Stimulated activated naive CD8-positive, alpha-beta T cell treated with anti-CD3 and anti-CD28 coated beads, Interleukin-15, Interleukin-2, amounts not matched to agents 100 U/mL and 50 U/mL, for 24 hours (primary cell): ENCODE data around the gene EID3.
"Not testable (repeated sequence)": the region's sequence is repeated elsewhere in the genome, so short reads cannot be mapped to it uniquely, and the experiment has no call there.

Experiments used
- ATAC-seq: fragments of 150-1000 bp; cut with Tn5 transposase; one replicate; pipeline ENCODE4 v1.10.0; 2021
- DNase-seq: peaks from one replicate; pipeline ENCODE4 v3.0.0; 2021

Gene EID3

GRCh38 chr12:104290320-104290719 is 13.2 kb upstream of the EID3 start:
- DNase-seq (no peak), ATAC-seq (no peak)

GRCh38 chr12:104290855-104291254 is 12.7 kb upstream of the EID3 start:
- no peak for ATAC-seq
- no peak for DNase-seq

- ATAC-seq (no peak), DNase-seq (no peak)
These were observed 11.5 kb upstream of the EID3 start for GRCh38 chr12:104291867-104292524.

- DNase-seq: no peak
- ATAC-seq: no peak
These were observed 10.4 kb upstream of the EID3 start for GRCh38 chr12:104292872-104293794.

- ATAC-seq: not testable (repeated sequence)
- peak; percentile 30 for DNase-seq
These were observed 9.2 kb upstream of the EID3 start for GRCh38 chr12:104294158-104294859.

GRCh38 chr12:104294927-104295668 is 8.4 kb upstream of the EID3 start:
- ATAC-seq (no peak), DNase-seq (no peak)

- no peak for ATAC-seq
- DNase-seq: no peak
These were observed 7.6 kb upstream of the EID3 start for GRCh38 chr12:104295954-104296353.

DNA sequence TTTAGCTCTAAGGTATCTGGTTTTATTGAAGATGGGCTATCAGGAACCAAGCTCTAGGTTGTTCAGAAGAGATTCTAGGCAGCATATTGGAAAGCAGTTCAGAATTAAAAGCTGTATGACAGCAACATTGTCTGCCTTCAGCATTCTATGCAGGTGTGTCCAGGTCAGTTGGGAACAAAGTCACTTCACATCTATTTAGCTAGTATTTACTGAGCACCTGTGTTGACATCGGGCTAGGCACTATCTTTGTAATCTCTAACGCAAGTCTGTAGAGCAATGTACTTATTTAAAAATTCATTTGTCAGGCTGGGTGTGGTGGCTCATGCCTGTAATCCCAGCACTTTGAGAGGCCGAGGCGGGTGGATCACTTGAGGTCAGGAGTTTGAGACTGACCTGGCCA is 6.8 kb upstream of the EID3 start:
- ATAC-seq (no peak), DNase-seq (no peak)

DNA sequence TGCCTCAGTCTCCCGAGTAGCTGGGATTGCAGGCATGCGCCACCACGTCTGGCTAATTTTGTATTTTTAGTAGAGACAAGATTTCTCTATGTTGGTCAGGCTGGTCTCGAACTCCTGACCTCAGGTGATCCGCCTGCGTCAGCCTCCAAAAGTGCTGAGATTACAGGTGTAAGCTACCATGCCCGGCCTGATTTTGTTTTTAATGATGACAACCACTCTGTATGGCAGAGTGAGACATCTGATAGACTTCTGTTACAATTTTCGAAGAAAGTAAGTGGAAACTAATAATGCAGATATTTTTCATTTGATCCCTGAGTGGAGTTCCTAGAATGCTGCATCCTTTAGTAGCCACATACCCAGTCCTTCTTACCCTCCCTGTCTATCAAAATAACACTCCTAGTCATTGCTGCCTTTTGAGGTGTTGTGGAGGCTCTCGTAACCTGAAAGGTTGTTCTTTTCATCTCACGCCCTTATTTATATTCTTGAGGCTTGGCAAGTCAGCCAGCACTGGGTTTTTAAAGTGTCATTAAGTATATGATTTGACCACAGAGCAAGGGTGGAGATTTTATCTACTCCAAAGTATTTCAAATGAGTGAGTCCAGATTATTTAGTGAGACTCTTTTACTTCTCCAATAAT is 5.9 kb upstream of the EID3 start:
- no peak for ATAC-seq
- DNase-seq: no peak

- DNase-seq (no peak), ATAC-seq (no peak)
These were observed 3.6 kb upstream of the EID3 start for GRCh38 chr12:104299842-104300481.

DNA sequence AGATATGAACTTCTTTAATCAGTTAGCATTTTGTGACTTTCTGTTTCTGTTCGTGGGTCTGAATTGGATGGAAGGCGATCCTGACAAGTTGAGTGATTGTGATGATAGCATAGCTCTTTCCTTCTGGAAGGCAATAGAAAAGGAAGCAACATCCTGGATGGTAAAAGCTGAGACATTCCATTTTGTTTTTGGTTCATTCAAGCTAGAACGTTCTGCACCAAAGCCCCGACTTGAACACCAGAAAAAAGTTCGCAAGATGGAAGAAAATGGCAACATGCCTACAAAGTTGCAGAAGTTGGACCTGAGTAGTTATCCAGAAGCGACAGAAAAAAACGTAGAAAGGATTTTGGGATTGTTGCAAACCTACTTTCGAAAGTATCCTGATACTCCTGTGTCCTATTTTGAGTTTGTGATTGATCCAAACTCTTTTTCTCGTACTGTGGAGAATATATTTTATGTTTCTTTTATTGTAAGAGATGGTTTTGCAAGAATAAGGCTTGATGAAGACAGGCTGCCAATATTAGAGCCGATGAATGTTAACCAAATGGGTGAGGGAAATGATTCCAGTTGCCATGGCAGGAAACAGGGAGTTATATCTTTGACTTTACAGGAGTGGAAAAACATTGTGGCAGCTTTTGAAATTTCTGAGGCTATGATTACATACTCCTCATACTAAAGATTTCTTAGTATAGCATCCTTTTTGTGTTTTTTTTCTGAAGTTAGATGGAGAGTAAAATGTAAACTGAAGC is 896 bp downstream of the EID3 start:
- DNase-seq: no peak
- ATAC-seq: no peak

DNA sequence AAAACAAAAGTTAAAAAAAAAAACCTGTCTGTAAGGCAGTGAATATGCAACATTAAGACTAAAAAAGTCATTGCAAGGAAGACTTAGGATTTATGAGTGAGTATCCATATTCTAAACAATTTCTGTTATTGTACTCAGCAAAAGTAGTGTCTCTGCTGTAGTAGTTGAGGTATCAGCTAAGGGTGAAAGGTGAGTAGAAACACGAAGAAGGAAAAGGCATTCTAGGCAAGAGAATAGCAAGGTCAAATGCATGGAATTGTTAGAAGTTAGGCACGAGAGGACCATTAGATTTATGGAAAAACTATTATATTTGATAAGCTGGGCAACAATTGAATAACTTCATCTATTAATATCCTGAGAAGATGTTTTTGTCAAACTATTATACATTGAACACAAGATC is 1.8 kb downstream of the EID3 start:
- ATAC-seq: no peak
- no peak for DNase-seq

GRCh38 chr12:104306376-104306775 is 2.8 kb downstream of the EID3 start:
- ATAC-seq (no peak), DNase-seq (no peak)

DNA sequence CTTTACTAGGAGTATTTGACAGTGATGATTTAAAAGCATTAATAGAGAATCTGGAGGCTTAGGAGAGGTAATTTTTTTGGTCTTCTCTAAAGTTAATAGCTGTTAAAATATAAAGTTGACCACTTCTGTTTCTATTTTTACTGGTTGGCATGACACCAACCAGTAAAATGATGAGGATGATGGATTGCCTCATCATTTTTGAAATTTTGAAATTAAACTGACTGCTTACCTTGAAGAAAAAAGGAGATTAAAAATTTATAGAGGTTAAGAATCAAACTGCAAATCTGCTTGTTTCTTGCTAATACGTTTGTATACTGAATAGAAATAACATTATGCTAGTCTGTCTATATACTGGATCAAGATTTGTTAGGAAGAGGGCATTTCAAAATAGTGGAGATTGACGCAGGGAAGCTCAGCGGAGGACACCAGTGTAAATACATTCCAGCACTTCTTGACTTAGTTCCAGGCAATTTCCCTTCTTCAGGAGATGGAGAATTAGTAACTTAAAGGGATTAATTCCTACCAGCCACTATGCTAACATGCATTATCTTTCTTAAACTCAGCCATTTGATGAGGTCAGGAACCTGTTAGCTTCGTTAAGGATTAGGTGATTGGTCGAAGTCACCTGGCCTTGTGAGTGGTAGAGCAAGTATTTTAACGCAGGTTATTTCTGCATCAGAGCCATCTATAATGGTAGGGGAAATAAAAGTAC is 3.6 kb downstream of the EID3 start:
- no peak for ATAC-seq
- DNase-seq: no peak

DNA sequence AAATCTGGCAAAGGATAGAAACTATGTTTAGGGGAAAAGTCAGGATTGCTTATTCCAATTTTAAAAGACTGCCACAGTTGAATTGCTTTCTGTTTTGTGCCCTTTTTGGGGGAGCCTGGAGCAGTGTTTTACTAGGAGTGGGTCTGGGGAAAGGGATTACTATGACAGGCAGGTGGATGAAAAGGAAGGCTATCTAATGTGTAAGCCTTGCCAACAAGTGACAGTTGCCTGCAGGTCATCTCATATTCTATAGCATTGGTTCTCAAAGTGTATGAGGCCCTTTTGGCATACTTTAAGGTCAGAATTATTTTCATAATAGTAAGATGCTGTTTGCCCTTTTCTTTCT is 4.1 kb downstream of the EID3 start:
- DNase-seq (no peak), ATAC-seq (no peak)

- DNase-seq: no peak
- no peak for ATAC-seq
These were observed 6.0 kb downstream of the EID3 start for GRCh38 chr12:104309446-104309993.

GRCh38 chr12:104310751-104311633 is 7.5 kb downstream of the EID3 start:
- no peak for ATAC-seq
- DNase-seq: no peak

DNA sequence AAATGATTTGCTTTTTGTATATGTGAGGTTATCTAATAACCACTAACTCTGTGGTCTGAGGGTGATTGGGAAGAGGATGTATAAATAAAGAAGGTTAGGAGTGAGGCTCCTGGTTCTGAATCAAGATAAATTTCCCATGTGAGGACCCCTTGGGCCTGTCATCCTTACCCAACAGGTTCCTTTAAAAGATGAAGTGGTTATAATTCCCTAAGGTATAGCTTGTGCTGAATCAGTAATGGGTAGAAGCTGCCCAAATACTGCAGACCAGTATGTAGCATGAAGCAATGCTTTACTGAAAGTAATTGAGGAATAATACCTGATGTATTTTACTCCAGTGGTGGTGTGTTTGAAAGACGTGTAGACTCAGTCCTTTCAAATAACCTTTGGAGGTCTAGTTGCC is 8.7 kb downstream of the EID3 start:
- no peak for ATAC-seq
- no peak for DNase-seq

DNA sequence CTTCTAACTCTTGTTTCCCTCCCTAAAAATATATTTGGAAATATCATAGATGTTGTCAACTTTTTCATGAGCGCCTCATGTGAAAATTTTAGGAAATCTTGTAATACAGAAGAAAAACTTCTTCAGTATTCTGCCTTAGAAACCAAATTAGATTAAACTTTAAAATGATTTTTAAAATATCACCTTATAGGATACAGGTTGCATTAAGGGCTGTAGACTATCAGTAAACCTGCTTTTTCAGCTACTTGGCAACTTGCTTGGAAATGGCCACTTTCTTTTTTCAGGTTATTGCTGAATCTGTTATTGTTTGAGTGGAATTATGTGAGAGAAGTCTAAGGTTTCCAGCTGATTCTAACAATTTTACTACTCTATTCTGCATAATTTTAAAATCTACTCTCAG is 9.1 kb downstream of the EID3 start:
- DNase-seq (no peak), ATAC-seq (no peak)
